Body of pancreas (tissue), 4 donors: ENCODE measurements around the gene UBN1. TPM values are rescaled to one million over a fixed set of nuclear protein-coding genes. Genes with fewer than 3 reads are reported as not detected.

Experiments used
- ATAC-seq: fragments of 150-250 bp; one replicate; pipeline ENCODE4 v1.9.1; 2016
- DNase-seq, 4 donors: peaks; one replicate each; pipeline ENCODE4 v3.0.0-alpha.2; 2019
- H3K27ac ChIP-seq, 4 donors: fragments of 200-600 bp; sonication (generic); 1 replicate in 3 of 4; 2 replicates in 1 of 4; pipeline versions ENCODE4 v1.5.1 to v1.6.1; 2016 to 2019; ENCODE audit warnings: mild to moderate bottlenecking in 1 of 4, mixed read lengths in 1 of 4, moderate library complexity in 1 of 4
- H3K27me3 ChIP-seq, 2 donors: fragments of 200-600 bp; sonication (generic); one replicate each; pipeline ENCODE4 v1.6.0; 2016; ENCODE audit warnings: mild to moderate bottlenecking in 1 of 2
- H3K36me3 ChIP-seq, 2 donors: fragments of 200-600 bp; sonication (generic); replicated peaks in 1 of 2; 2 replicates each; pipeline ENCODE4 v1.5.1; 2016; ENCODE audit warnings: low read depth in 2 of 2; ENCODE audit not compliant: insufficient read depth in 1 of 2
- H3K4me1 ChIP-seq: fragments of 200-600 bp; sonication (generic); one replicate; pipeline ENCODE4 v1.6.0; 2016
- H3K4me3 ChIP-seq, 2 donors: fragments of 200-600 bp; sonication (generic); 1 replicate in 1 of 2; 2 replicates in 1 of 2; pipeline ENCODE4 v1.5.1; 2016 to 2019
- H3K9me3 ChIP-seq, 3 donors: fragments of 200-600 bp; sonication (generic); 1 replicate in 2 of 3; 2 replicates in 1 of 3; pipeline ENCODE4 v1.5.1; 2016
- POLR2A ChIP-seq, 3 donors: fragments of 450-650 bp; IDR thresholded peaks; one replicate each; pipeline ENCODE4 v1.6.1; 2016; ENCODE audit warnings: antibody characterized with exemption in 3 of 3, mild to moderate bottlenecking in 2 of 3
- WGBS, 2 donors: methylation state at CpG; one replicate each; pipeline ENCODE4 v1.1.5; 2017; 5-methylcytosine and 5-hydroxymethylcytosine counted together
- intact Hi-C: fragments of 100-400 bp; cut with DNase I; formaldehyde crosslinking; loops from one replicate; pipeline ENCODE4 v1.15.1; 2023
- total RNA-seq, 2 donors: library from RNA; depleted of rRNA; stranded (reverse); fragments of >200 nt; gene quantifications; one replicate each; pipeline ENCODE4 v1.1.0, GENCODE V29; 2016
- TF ChIP-seq, protein P1 (sequence below), 7 experiments: fragments of 450-650 bp in 4 of 7; fragments of 200-600 bp in 3 of 7; sonication (generic) in 3 of 7; IDR thresholded peaks; one replicate each; pipeline ENCODE4 v1.5.1; 2016 to 2019; ENCODE audit warnings: antibody characterized with exemption in 7 of 7

The UBN1 gene, protein sequence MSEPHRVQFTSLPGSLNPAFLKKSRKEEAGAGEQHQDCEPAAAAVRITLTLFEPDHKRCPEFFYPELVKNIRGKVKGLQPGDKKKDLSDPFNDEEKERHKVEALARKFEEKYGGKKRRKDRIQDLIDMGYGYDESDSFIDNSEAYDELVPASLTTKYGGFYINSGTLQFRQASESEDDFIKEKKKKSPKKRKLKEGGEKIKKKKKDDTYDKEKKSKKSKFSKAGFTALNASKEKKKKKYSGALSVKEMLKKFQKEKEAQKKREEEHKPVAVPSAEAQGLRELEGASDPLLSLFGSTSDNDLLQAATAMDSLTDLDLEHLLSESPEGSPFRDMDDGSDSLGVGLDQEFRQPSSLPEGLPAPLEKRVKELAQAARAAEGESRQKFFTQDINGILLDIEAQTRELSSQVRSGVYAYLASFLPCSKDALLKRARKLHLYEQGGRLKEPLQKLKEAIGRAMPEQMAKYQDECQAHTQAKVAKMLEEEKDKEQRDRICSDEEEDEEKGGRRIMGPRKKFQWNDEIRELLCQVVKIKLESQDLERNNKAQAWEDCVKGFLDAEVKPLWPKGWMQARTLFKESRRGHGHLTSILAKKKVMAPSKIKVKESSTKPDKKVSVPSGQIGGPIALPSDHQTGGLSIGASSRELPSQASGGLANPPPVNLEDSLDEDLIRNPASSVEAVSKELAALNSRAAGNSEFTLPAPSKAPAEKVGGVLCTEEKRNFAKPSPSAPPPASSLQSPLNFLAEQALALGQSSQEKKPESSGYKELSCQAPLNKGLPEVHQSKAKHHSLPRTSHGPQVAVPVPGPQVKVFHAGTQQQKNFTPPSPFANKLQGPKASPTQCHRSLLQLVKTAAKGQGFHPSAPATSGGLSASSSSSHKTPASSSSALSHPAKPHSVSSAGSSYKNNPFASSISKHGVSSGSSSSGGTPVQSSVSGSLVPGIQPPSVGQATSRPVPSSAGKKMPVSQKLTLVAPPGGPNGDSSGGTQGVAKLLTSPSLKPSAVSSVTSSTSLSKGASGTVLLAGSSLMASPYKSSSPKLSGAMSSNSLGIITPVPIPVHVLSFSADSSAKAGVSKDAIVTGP (N-terminal part only)
- 10 to 100 TPM; 20.8 to 41.2 TPM for total RNA-seq

DNA sequence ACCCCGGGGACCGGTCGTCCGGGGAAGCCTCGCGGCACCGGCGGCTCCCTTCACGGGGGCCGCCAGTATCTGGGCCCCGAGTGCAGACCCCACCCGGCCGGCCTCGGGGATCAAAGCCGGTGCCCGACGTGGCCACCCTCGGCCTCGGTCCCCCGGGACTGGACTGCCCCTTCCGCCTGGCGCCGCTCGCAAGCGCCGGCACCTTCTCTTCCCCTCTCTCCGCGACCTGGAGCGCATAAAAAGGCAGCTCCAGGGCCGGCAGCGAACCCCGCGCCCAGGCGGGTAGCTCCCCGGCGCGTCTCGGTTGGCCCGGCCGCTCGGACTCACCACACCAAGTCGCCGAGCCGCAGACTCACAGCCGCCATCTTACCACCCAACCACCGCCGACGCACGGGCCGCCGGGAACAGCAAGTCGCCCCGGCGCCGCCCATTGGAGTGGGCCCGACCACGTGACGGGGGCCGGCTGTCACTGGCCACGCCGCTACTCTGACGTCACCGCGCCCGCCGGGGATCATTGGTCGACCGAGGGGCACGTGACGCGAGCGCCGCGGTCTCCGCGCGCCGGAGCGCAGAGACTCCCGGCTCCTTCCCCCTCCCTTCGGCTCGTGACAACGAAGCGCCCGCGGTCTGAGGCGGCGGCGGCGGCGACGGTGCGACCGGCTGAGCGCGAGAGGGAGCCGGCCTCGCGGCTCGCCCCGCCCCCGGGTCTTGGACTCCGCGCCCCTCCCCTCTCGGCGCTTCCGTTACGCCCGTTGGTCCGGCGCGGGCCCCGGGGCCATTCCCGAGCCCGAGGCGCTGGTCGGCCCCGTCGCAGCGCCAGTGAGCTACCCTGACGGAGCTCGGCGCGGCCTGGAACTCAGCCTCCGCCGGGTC, at the start of gene UBN1, which contains the start of gene GLYR1:
UBN1 (plus strand) TSS at position 581 of the 873 bp plus-strand sequence. CDS start 5,437 bp downstream, outside the sequence.
GLYR1 (minus strand) TSS at position 388 of the 873 bp plus-strand sequence; CDS start at position 365, 23 bp downstream.
- intact Hi-C loops = no loop called here
- ATAC-seq (peak; percentile 94), DNase-seq (peak; percentile 99 to 100 (median 99))
- TF ChIP-seq POLR2A (IDR thresholded peaks at IDR 0.05) = peak; percentile 81 to 85 (median 82)
- TF ChIP-seq, protein P1, sequence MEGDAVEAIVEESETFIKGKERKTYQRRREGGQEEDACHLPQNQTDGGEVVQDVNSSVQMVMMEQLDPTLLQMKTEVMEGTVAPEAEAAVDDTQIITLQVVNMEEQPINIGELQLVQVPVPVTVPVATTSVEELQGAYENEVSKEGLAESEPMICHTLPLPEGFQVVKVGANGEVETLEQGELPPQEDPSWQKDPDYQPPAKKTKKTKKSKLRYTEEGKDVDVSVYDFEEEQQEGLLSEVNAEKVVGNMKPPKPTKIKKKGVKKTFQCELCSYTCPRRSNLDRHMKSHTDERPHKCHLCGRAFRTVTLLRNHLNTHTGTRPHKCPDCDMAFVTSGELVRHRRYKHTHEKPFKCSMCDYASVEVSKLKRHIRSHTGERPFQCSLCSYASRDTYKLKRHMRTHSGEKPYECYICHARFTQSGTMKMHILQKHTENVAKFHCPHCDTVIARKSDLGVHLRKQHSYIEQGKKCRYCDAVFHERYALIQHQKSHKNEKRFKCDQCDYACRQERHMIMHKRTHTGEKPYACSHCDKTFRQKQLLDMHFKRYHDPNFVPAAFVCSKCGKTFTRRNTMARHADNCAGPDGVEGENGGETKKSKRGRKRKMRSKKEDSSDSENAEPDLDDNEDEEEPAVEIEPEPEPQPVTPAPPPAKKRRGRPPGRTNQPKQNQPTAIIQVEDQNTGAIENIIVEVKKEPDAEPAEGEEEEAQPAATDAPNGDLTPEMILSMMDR (IDR thresholded peaks at IDR 0.05) = peak in 1 of 7 experiments; percentile 24
- peak within 1 kb of the TSS; percentile 89 to 99 (median 94) for H3K27ac ChIP-seq
- H3K4me1 ChIP-seq = peaks cover 45% of the 10 kb centered on the region
- WGBS, 2 donors = 0% methylated on average over 6 to 121 of the region's 126 CpGs
- no peaks in the 10 kb centered on the region for H3K27me3 ChIP-seq
- peak within 1 kb of the TSS; percentile 94 to 95 for H3K4me3 ChIP-seq
- H3K36me3 ChIP-seq = peaks cover 0 to 19% of the 10 kb centered on the region in 2 donors
- no peaks in the 10 kb centered on the region for H3K9me3 ChIP-seq

DNA sequence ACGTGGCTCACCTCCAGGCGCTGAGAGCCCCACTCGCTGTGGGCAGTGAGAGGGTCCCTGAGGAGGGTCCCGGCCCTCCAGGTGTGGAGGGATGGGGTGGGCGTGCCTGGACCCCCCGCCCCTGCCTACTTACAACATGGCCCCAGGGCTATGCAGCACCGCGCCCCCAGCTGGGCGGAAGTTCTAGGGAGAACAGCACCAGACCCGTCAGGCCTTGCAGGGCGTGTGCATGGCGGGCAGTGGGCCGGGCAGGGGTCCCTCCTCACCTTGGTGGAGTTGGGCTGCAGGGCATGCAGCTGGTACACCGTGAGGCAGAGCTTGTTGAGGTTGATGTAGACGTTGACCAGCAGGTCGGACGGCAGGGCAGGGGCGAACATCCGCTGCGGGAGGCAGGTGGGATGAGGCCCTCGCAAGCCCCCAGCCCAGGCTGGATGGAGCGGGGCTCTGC, 49.5 kb upstream of the UBN1 start:
- Histone ChIP-seq H3K4me1 (peaks cover 50% of the 10 kb centered on the region), H3K27ac (no peak overlapping the region), H3K27me3 (no peaks in the 10 kb centered on the region), H3K4me3 (no peak overlapping the region), H3K36me3 (no peaks in the 10 kb centered on the region), H3K9me3 (no peaks in the 10 kb centered on the region)
- TF ChIP-seq POLR2A (IDR thresholded peaks at IDR 0.05) = no peak
- TF ChIP-seq, protein P1 (IDR thresholded peaks at IDR 0.05) = no peak
- intact Hi-C loops = no loop called here
- 90 to 94% methylated on average over 10 to 22 of the region's 22 CpGs for WGBS, 2 donors
- ATAC-seq (no peak), DNase-seq (no peak)

DNA sequence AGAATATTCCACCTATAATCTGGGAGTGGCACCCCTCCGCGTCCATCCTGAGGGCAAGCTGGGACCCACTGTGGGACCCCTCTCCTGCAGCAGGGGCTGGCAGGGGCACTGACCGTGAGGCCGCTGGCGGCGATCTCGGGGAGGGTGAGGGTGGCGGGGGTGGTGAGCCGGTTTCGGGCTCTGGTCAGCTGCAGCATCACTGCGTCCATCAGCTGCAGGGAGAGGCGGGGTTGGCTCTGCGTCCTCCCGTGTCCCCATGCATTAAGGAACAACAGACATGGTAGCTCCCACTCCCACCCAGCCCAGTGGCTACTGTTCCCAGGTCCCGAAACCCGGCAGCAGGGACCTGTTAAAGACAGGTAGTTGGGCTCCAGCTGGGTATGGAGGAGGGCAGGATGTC, 48.8 kb upstream of the UBN1 start:
- 90% methylated on average over 12 of the region's 16 CpGs; no CpG with 5 or more reads in 1 of the 2 donors for WGBS, 2 donors
- peaks cover 56% of the 10 kb centered on the region for H3K4me1 ChIP-seq
- no peak overlapping the region for H3K4me3 ChIP-seq
- H3K36me3 ChIP-seq = no peaks in the 10 kb centered on the region
- DNase-seq (no peak), ATAC-seq (no peak)
- no peak overlapping the region for H3K27ac ChIP-seq
- no peak for TF ChIP-seq POLR2A (IDR thresholded peaks at IDR 0.05)
- TF ChIP-seq, protein P1 (IDR thresholded peaks at IDR 0.05) = no peak
- intact Hi-C loops = no loop called here
- H3K9me3 ChIP-seq = no peaks in the 10 kb centered on the region
- H3K27me3 ChIP-seq = no peaks in the 10 kb centered on the region
